ENCODE measurements around the gene KCNJ6. TPM values are rescaled to one million over a fixed set of nuclear protein-coding genes. Genes with fewer than 3 reads are reported as not detected.
A peak's percentile ranks its signal among the peaks of the same experiment; 100 is the strongest.

The KCNJ6 gene
- total and polyA plus RNA-seq, 2 of the 8 experiments (the other 6 are each of a cell fraction or from before 2014, with no cell fraction given), result 0.51 to 1.2 TPM

DNA sequence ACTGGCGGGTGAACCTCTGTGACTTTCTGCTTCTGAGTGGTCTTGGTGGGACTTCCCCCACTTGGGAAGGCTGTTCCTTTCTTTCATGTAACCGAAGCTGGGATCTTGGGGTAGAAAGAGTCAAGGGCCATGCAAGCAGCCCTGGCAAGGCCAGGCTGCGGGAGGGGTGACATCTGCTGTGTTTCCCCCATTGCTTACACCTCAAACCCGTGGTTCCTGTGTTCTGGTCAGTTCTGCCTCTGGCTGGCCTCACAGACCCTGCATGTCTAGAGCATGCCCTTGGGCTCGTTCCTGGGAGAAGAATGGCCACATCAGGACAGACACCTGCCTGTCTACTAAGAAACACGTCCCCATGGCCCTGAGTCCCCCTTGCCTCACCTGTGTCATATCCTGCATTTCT lies 341.9 kb downstream of the KCNJ6 start:
- H3K4me2 ChIP-seq (ENCODE audit: insufficient read depth in 1 of 2, low read depth in 2 of 2, low read length in 2 of 2), result no peak overlapping the region
- H3K18ac ChIP-seq (ENCODE audit: extremely low read depth, low read length), result no peak overlapping the region

More for the DNA sequence above, 341.9 kb downstream of the KCNJ6 start:
- Histone ChIP-seq H2BK15ac (ENCODE audit: low read length) (no peak overlapping the region), H3K27me3 (replicated peaks in 1 of 4; ENCODE audit: control insufficient read depth in 3 of 4, extremely low read depth in 1 of 4, insufficient read depth in 3 of 4, low read length in 3 of 4) (no peaks in the 10 kb centered on the region), H3K36me3 (ENCODE audit: control insufficient read depth in 2 of 4, insufficient read depth in 4 of 4, low read length in 3 of 4) (no peaks in the 10 kb centered on the region; a peak in 2 of 8 replicates), H4K5ac (ENCODE audit: insufficient read length, low read depth, low read length) (no peak overlapping the region), H2BK120ac (replicated peaks; ENCODE audit: low read depth, low read length) (no peak overlapping the region), H2AFZ (ENCODE audit: low read length) (no peak overlapping the region), H4K8ac (ENCODE audit: extremely low read depth, insufficient read depth, low read length) (peak overlapping the region; percentile 78), H3K4ac (replicated peaks; ENCODE audit: insufficient read length, low read depth, low read length) (no peak overlapping the region), H3K79me1 (ENCODE audit: low read depth, low read length) (no peaks in the 10 kb centered on the region), H2BK5ac (ENCODE audit: low read depth, low read length) (peak overlapping the region; percentile 61; the same call in 1 of the 2 replicates), H3K9me3 (ENCODE audit: insufficient read depth in 2 of 2, low read depth in 1 of 2, low read length in 1 of 2) (peaks cover 4 to 13% of the 10 kb centered on the region in 2 experiments), H3K14ac (ENCODE audit: insufficient read length) (no peak overlapping the region), H3K23ac (ENCODE audit: insufficient read length) (no peak overlapping the region), H2BK20ac (ENCODE audit: low read length) (peak overlapping the region; percentile 54; the same call in 1 of the 2 replicates), H4K20me1 (replicated peaks in 1 of 2; ENCODE audit: control insufficient read depth in 1 of 2, insufficient read depth in 2 of 2, low read length in 2 of 2) (no peaks in the 10 kb centered on the region), H3K4me1 (replicated peaks in 1 of 4; ENCODE audit: control insufficient read depth in 3 of 4, insufficient read depth in 4 of 4, low read length in 3 of 4) (no peaks in the 10 kb centered on the region), H3K23me2 (ENCODE audit: low read depth, low read length) (no peaks in the 10 kb centered on the region), H2BK12ac (ENCODE audit: low read depth, low read length) (peak overlapping the region; percentile 80; the same call in 1 of the 2 replicates), H3K27ac (ENCODE audit: low read depth, low read length) (no peak overlapping the region), H3K4me3 (ENCODE audit: extremely low read depth in 1 of 4, insufficient read depth in 2 of 4, low read depth in 3 of 4, low read length in 4 of 4) (no peak overlapping the region), H3K56ac (replicated peaks; ENCODE audit: insufficient read length, low read depth, low read length) (no peak overlapping the region), H3K9ac (replicated peaks in 1 of 4; ENCODE audit: extremely low read depth in 1 of 4, low read depth in 3 of 4, low read length in 3 of 4) (no peak overlapping the region), H3K79me2 (ENCODE audit: control insufficient read depth in 1 of 2, insufficient read depth in 2 of 2, low read length in 2 of 2) (no peaks in the 10 kb centered on the region), H2AK5ac (ENCODE audit: low read depth, low read length) (no peak overlapping the region; the same call in 1 of the 2 replicates), H4K91ac (replicated peaks; ENCODE audit: insufficient read length, low read length) (peak overlapping the region; percentile 61)
- 92% methylated on average over 6 of the region's 6 CpGs; no CpG with 5 or more reads in 1 of the 2 experiments for WGBS, 2 experiments (ENCODE audit: extremely low coverage in 1 of 2, insufficient coverage in 1 of 2, insufficient read length in 1 of 2, insufficient replicate concordance in 2 of 2, low coverage in 1 of 2, low lambda C conversion rate in 2 of 2, missing lambda C conversion rate in 1 of 2)
- TF ChIP-seq, protein P1, sequence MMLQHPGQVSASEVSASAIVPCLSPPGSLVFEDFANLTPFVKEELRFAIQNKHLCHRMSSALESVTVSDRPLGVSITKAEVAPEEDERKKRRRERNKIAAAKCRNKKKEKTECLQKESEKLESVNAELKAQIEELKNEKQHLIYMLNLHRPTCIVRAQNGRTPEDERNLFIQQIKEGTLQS (IDR thresholded peaks at IDR 0.05; ENCODE audit: insufficient read depth, low read depth, low read length), result no peak
- TF ChIP-seq TAF7 (optimal IDR thresholded peaks at IDR 0.05; ENCODE audit: borderline replicate concordance, low read depth, low read length) (no peak), TCF12 (IDR thresholded peaks at IDR 0.05; ENCODE audit: low read depth, low read length) (no peak), GABPA (IDR thresholded peaks at IDR 0.05; ENCODE audit: borderline replicate concordance, insufficient read depth, low read length) (no peak), YY1 (IDR thresholded peaks at IDR 0.05; ENCODE audit: low read depth, low read length) (no peak), E2F6 (IDR thresholded peaks at IDR 0.05) (no peak), SP2 (IDR thresholded peaks at IDR 0.05; ENCODE audit: low read length) (no peak)
- FAIRE-seq (no peak), DNase-seq (ENCODE audit: low read depth in 1 of 2, low spot score in 2 of 2) (no peak)
- CTCF ChIA-PET (ENCODE audit: partially characterized antibody), result interaction anchor here (1.0 kb wide), 1 partner anchor 201 kb away, joined by 3 read pairs; no protein-coding TSS in a partner anchor
- POLR2A ChIA-PET (ENCODE audit: partially characterized antibody), result interaction anchor here (6.1 kb wide), 1 partner anchor 10 kb away, joined by 22 read pairs; no protein-coding TSS in a partner anchor
